ENCODE data around the gene TBC1D13. TPM values are rescaled to one million over a fixed set of nuclear protein-coding genes. Genes with fewer than 3 reads are reported as not detected.

Gene TBC1D13
- total and polyA plus RNA-seq, 9 of the 15 experiments (the other 6 are each of a cell fraction or from before 2014, with no cell fraction given), result 2.3 to 28.7 (median 11.4) TPM

DNA sequence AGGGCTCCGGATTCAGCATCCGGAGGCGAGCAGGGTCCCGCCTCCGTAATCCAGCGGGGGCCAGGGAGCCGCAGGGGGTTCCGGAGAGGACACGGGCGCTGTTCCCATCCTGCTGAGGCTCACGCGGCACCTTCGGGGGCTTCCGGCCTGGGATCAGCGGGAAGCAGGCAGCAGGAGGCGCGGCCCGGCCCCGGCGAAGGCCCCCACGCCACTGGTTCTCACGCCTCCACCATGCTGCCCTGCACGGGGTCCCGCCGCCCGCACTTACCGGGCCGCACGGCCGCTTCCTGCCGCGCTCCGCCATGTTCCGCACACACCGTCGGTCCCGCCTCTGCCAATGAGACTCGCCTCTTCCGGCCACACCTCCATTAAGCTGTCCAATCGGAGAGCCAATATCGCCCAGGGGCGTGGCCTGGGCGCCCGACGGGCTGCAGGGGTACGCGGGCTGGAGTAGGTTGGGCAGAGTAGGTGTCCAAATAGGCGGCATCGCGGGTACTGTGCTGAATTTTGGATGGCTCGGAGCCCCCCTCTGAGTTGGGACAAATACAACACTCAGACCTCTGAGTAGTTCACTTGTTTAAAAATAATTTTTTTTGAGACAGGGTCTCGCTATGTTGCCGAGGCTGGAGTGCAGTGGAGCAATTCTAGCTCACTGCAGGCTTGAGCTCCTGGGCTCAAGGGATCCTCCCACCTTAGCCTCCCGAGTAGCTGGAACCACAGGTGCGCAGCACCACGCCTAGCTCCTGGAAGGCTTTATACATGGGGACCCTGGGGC lies 42.6 kb downstream of the TBC1D13 start, which contains the start of gene SPOUT1 (continued):
- TF ChIP-seq WHSC1 (IDR thresholded peaks at IDR 0.05; ENCODE audit: low read length) (no peak), CBFA2T3 (IDR thresholded peaks at IDR 0.05) (no peak), IFI16 (CRISPR knock-in tag; IDR thresholded peaks at IDR 0.05) (no peak), RUNX1 (IDR thresholded peaks at IDR 0.05; ENCODE audit: low read depth) (no peak), ZMIZ1 (IDR thresholded peaks at IDR 0.05; ENCODE audit: low read depth in 2 of 2, low read length in 2 of 2) (0 out of 4 replicates have a peak, but pooled peaks of 1 of the 2 experiments have one; percentile 28), THRAP3 (IDR thresholded peaks at IDR 0.05; ENCODE audit: borderline replicate concordance) (no peak), BACH1 (tag; IDR thresholded peaks at IDR 0.05) (no peak), KLF13 (tag; IDR thresholded peaks at IDR 0.05; ENCODE audit: borderline replicate concordance, low read depth) (peak; percentile 16; the same call in 1 of the 2 replicates), NRF1 (conservative IDR thresholded peaks at IDR 0.05 in 1 of 2, IDR thresholded peaks at IDR 0.05 in 1 of 2) (peak; percentile 35 to 58; a peak in 3 of 4 replicates), RFX1 (IDR thresholded peaks at IDR 0.05) (no peak), ZNF75A (CRISPR knock-in tag; IDR thresholded peaks at IDR 0.05) (no peak), PHTF2 (CRISPR knock-in tag; IDR thresholded peaks at IDR 0.05) (no peak), RBM15 (IDR thresholded peaks at IDR 0.05; ENCODE audit: insufficient read depth, low read length) (no peak), TAF9B (IDR thresholded peaks at IDR 0.05; ENCODE audit: partially characterized antibody) (no peak), THAP12 (CRISPR knock-in tag; IDR thresholded peaks at IDR 0.05) (peak; percentile 82; the same call in 1 of the 2 replicates), ZFP30 (CRISPR knock-in tag; IDR thresholded peaks at IDR 0.05; ENCODE audit: borderline replicate concordance) (no peak), EHMT2 (IDR thresholded peaks at IDR 0.05) (no peak), ZFPM2 (CRISPR knock-in tag; IDR thresholded peaks at IDR 0.05) (no peak), HSF4 (CRISPR knock-in tag; IDR thresholded peaks at IDR 0.05; ENCODE audit: borderline replicate concordance) (no peak), E4F1 (CRISPR knock-in tag; IDR thresholded peaks at IDR 0.05; ENCODE audit: borderline replicate concordance) (no peak), HMG20A (CRISPR knock-in tag; conservative IDR thresholded peaks at IDR 0.05) (no peak)
